PFSK-1 (cell line): ENCODE measurements around the gene RPAP2.

Experiments used
- FOXP2 ChIP-seq: optimal IDR thresholded peaks from 2 replicates; pipeline ENCODE3; 2011; ENCODE audit warnings: borderline replicate concordance, control low read depth, inconsistent platforms; ENCODE audit not compliant: insufficient read depth; ENCODE audit errors: extremely low read length, extremely low read depth
- POLR2AphosphoS5 ChIP-seq: IDR thresholded peaks from 2 replicates; pipeline ENCODE4 v1.6.1; 2012; ENCODE audit warnings: low read depth, mild to moderate bottlenecking, control low read depth, low read length, moderate library complexity
- SIN3A ChIP-seq: IDR thresholded peaks from 2 replicates; pipeline ENCODE4 v1.6.1; 2012; ENCODE audit warnings: mild to moderate bottlenecking, low read length, moderate library complexity, borderline replicate concordance; ENCODE audit not compliant: insufficient read depth
- TAF1 ChIP-seq: IDR thresholded peaks from 2 replicates; pipeline ENCODE4 v1.6.1; 2012; ENCODE audit warnings: low read length, control low read depth, borderline replicate concordance; ENCODE audit not compliant: insufficient read depth
- TF ChIP-seq, protein P1 (sequence below), 2 experiments: IDR thresholded peaks; 2 replicates each; pipeline versions ENCODE4 v1.6.1 to v1.8.0; 2011 to 2012; ENCODE audit warnings: low read depth in 2 of 2, low read length in 2 of 2, control low read depth in 1 of 2, inconsistent platforms in 1 of 2, mild to moderate bottlenecking in 1 of 2, moderate library complexity in 1 of 2; ENCODE audit not compliant: insufficient read depth in 1 of 2

RPAP2 gene

GRCh38 chr1:92363401-92363800 is 64.5 kb downstream of the RPAP2 start:
- TF ChIP-seq TAF1 (no peak), FOXP2 (no peak), POLR2AphosphoS5 (no peak), SIN3A (no peak)
- TF ChIP-seq, protein P1, sequence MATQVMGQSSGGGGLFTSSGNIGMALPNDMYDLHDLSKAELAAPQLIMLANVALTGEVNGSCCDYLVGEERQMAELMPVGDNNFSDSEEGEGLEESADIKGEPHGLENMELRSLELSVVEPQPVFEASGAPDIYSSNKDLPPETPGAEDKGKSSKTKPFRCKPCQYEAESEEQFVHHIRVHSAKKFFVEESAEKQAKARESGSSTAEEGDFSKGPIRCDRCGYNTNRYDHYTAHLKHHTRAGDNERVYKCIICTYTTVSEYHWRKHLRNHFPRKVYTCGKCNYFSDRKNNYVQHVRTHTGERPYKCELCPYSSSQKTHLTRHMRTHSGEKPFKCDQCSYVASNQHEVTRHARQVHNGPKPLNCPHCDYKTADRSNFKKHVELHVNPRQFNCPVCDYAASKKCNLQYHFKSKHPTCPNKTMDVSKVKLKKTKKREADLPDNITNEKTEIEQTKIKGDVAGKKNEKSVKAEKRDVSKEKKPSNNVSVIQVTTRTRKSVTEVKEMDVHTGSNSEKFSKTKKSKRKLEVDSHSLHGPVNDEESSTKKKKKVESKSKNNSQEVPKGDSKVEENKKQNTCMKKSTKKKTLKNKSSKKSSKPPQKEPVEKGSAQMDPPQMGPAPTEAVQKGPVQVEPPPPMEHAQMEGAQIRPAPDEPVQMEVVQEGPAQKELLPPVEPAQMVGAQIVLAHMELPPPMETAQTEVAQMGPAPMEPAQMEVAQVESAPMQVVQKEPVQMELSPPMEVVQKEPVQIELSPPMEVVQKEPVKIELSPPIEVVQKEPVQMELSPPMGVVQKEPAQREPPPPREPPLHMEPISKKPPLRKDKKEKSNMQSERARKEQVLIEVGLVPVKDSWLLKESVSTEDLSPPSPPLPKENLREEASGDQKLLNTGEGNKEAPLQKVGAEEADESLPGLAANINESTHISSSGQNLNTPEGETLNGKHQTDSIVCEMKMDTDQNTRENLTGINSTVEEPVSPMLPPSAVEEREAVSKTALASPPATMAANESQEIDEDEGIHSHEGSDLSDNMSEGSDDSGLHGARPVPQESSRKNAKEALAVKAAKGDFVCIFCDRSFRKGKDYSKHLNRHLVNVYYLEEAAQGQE (IDR thresholded peaks at IDR 0.05; ENCODE audit: insufficient read depth in 1 of 2, low read depth in 2 of 2, low read length in 2 of 2): no peak

DNA sequence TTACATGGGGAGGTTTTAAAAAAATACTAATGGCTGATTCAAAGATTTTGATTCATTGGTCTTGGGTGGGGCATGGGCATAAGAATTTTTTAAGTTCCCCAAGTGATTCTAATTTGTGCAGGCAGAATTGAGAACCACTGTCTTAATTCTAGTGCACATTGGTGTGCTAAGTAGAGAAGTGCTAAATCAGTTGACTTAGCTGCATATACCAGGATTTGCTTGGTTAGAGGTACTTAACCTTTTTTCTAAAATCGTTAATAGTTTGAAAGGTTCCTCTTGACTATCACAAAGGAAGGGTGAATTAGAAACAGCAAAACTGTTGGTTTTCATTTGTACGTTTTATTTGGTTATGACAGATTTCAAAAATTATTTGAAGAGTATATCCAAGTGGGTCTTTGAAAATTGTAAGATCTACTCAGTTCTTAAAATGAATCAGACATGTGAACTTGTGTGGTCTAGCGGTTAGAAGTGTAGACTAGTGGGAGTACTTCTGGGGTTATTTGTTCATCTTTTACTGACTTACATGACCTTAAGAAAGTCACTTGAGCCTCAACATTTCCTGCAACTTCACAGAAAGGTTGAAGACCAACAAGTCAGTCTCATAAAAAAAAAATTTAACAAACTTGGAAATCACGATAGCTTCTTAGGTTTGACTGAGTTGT is 66.7 kb downstream of the RPAP2 start:
- TF ChIP-seq TAF1 (no peak), SIN3A (no peak)
- TF ChIP-seq, protein P1 (IDR thresholded peaks at IDR 0.05; ENCODE audit: insufficient read depth in 1 of 2, low read depth in 2 of 2, low read length in 2 of 2): no peak

GRCh38 chr1:92366040-92366395 is 67.2 kb downstream of the RPAP2 start:
- no peak for TF ChIP-seq POLR2AphosphoS5
- no peak for TF ChIP-seq SIN3A
- no peak for TF ChIP-seq TAF1
- TF ChIP-seq FOXP2: no peak
- TF ChIP-seq, protein P1 (IDR thresholded peaks at IDR 0.05; ENCODE audit: insufficient read depth in 1 of 2, low read depth in 2 of 2, low read length in 2 of 2): no peak

GRCh38 chr1:92367496-92367895 is 68.6 kb downstream of the RPAP2 start:
- TF ChIP-seq, protein P1 (IDR thresholded peaks at IDR 0.05; ENCODE audit: insufficient read depth in 1 of 2, low read depth in 2 of 2, low read length in 2 of 2): no peak
- TF ChIP-seq SIN3A (no peak), FOXP2 (no peak), TAF1 (no peak), POLR2AphosphoS5 (no peak)

DNA sequence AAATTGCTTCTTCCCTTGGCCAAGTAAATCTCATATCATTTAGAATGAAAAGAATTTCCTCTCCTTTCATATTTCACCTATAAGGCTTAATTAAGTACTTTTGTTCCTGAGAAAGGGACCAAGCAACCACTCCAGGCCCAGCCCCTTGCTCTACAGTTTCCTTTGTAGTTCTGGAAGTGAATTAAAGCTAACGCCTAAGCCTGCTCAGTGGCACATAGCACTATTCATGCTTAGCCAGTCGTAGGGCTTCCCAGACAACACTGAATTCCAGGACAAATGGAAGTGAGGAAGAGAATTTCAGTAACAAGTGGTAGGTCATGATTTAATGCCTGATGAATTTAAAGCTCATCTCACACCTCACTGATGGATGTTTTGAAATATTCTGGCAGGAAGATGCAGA is 73.3 kb downstream of the RPAP2 start:
- TF ChIP-seq POLR2AphosphoS5: no peak
- no peak for TF ChIP-seq TAF1
- no peak for TF ChIP-seq SIN3A
- no peak for TF ChIP-seq FOXP2
- TF ChIP-seq, protein P1 (IDR thresholded peaks at IDR 0.05; ENCODE audit: insufficient read depth in 1 of 2, low read depth in 2 of 2, low read length in 2 of 2): no peak
